CD4-positive, alpha-beta T cell treated with Interferon gamma for 1 hour (primary cell): Measurements from ENCODE around the gene NDUFAF8.
A peak's percentile ranks its signal among the peaks of the same experiment; 100 is the strongest.

ENCODE experiments used
- DNase-seq: peaks from one replicate; pipeline ENCODE4 v3.0.0-alpha.2; 2020

Gene NDUFAF8

DNA sequence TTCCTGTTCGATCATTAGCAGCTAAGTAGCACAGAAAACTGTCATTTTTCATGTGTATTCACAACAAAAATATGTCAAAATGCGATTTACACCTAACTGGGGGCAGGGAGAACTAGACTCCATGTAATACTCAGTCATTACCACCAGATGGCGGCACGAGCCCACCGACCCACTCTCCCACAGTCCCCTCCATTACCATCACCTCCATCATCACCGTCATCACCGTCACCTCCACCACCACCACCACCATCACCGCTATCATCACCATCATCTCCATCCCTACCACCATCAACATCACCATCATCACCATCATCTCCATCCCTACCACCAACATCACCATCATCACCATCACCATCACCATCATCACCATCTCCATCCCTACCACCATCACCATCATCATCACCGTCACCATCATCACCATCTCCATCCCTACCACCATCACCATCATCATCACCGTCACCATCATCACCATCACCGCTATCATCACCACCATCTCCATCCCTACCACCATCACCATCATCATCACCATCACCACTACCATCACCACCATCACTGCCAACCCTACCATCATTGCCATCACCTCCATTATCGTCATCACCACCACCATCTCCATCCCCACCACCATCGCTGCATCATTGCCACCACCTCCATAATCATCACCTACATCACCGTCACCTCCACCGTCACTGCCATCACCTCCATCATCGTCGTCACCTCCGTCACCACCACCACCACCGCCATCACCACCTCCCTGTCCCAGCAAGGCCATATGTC lies 14.4 kb downstream of the NDUFAF8 start:
- DNase-seq, result peak; percentile 61

DNA sequence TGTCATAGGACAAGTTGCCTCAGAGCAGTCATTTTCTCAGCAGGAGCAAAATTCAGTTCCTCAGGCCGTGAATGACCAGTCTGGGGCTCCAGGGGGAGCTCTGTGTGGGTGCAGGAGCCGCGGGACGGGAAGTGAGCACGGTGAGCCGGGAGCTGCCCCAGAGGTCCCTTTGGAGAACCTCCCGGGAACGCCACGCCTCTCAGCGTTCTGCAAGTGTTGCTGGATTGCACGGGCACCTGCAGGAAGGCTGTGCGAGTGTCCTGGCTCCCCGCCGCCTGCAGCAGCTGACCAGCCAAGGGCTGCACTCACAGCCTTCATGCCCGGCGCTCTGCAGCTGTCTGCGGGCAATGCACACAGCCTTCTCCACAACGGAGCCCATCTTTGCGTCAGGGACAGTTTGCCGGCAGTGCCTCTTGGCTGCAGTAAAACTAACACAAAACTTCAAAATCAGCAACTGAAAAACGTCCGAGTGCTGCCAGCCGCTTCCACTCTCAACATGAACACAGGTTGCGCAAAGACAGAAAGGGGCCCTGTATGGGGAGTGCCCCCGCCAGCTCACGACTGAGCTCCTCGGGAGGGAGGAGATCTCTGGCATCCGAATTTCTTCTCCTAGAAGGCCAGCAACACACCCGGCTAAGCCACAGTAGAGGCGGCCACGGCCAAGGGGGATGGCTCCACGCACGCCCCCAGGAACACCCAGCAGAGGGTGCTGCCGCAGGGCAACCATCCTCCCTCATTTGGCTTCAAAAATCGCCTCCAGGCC lies 16.0 kb downstream of the NDUFAF8 start:
- DNase-seq, result peak; percentile 34

DNA sequence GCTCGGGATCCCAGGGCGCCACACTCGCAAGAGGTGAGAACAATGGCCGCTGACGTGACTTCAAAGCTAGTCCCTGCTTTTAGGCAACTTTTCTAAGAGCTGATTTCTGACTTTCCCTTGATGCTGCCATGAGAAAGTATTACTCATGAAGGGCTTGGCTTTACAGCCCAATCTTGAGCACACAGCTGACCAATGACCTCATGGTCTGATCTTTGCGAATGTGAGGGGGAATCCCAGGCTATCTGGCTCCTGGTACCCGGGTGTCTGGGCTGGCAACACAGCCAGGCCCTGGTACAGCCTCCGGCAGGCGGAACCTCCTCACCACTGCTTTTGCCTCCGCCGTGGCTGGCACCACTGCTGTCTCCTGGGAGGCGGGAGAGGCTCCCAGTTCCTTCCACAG lies 17.5 kb downstream of the NDUFAF8 start:
- DNase-seq, result no peak

DNA sequence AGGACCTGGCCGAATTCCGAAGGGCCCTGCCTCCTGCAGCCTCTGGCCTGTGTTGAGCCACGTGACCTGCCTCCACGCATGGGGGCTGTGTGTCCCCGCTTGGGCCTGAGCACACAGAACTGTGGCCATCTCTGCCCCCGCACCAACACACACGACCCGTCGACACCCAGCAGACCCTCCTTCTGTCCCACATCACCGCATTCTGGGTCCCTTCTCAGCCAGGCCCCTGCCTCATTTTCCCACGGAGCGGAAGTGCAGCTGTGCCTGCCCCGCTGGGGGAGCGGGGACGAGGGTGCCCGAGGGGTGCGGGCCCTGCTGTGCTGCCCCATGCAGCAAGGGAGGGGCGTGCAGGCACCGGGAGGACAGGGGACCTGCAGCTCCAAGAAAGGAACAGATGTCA lies 18.4 kb downstream of the NDUFAF8 start:
- no peak for DNase-seq

DNA sequence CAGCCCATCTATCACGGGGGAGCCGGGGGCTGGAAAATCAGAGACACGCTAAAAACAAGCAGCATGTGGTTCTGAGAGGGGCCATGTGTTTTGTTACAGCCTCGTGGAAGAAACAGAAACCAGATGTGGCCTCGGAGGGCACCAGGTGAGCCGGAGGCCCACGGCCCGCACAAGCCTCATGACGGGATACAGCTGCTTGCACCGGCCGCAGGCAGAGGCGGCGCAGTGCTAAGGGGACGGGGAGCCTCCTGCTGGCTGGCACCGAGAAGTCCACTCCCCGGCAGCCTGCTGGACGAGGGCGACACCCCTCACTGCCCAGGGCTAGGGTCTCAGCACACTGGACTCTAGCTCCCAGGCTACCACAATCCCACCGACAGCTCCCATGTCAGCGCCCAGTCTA lies 19.2 kb downstream of the NDUFAF8 start:
- no peak for DNase-seq

DNA sequence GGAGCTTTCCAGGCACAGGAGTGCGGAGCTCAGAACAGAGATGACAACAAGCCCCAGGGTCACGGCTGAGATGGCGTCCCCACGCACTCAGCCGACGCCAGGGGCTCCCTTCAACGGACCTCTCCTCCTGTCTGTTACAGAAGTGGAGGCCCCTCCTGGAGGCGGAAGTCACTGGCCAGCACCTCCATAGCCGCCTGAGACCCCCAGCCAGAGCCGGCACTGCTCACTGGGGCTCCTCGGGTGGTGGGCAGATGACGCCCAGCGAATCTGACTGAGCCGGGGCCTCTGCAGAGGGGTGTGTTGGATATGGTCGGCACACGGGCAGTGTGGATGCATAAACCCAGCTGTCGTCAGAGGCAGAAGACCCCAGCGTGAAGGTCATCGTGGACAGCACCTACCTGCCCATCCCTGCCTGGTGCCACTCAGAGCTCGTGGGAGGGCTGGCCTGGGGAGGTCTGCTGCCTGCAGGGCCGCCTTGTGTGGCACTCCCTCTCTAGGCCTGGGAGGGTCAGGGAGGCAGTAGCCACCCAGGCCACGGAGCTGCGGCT lies 20.0 kb downstream of the NDUFAF8 start:
- no peak for DNase-seq

DNA sequence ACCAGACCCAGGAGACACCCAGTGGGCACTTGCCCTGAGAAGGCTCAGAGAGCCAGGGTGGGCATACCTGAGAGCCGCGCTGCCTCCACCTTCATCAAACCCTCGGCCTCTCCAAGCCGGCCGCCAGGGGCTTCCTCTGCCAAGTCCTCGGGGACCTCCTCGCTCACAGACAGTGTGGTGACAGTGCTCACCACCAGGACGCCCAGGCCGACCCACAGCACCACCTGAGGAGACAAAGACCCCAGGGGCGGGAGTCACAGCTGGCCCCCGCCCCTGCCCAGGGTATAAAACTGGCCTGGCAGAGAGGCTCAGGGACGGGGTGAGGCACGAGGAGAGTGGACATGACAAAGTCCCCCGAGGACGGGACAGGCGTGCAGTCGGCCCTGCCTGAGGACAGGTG lies 21.1 kb downstream of the NDUFAF8 start:
- DNase-seq, result no peak

DNA sequence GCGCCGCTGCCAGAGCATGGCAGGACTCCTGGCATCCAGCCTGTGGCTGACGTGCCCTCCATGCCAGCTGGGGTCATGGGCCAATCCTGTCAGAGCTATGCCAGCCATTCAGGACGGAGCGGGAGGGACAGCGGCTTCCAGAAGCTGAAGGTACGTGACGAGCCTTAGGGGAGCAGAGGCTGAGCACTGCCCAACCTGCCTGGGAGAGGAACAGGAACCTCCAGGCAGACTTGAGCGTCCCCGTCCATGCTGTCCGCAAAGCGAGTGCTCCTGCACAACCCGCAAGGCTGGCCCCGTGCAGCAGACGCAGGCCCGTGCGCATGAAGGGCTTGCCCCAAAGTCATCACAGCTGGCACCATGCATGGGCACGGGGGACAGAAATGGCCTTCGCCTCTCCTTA lies 21.5 kb downstream of the NDUFAF8 start:
- no peak for DNase-seq

DNA sequence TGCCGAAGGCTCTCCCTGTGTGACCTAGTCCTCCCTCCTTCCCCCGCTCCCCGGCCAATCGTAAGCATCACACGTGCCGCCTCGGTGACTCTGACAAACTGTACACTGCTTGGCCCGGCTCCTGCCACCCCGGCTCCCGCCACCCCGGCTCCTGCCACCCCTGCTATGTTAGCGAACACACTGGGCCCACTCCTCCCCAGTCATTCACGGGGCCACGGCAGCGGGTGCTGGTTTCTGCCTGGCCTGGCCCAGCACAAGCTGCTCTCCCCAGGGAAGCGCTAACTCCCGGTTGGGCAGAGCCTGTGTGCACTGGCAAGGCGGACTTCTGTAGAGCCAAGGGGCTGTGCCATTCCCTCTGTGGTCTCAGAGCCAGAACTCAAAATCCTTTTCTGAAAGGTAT lies 22.0 kb downstream of the NDUFAF8 start:
- DNase-seq, result no peak

DNA sequence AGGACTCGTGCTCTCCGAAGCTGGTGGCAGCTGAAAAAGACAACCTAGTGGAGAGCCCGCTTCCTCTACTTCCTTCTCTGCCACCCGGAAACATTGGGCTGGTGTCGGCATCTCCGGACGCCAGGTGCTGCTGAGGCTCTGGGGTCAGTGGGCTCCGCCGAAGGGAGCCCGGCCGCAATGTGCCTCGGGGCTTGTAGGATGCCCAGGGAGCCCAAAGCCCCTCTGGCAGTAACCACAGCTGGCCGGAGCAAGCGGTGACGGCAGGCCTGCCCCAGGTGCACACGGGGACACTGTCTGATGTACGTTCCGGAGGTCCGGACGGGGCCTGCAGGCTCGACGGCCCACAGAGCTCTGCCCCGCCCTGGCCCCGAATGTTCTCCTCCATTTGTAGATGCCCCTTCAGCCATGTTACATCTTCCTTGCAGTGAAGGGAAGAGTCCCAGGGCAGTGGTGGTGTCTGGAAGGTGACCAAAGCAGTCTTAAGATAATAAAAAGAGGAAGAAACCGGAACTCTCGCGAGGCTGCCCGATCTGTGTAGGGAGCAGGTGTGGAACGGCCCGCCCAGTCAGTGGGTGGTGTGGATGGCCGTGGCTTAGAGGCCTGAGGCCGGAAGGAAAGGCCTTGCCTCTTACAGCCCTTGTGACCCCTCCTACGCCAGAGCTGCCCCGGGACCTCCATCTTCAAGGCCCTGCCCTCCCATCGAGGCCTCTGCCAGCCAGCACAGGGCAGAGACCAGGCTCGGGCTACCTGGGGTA lies 22.6 kb downstream of the NDUFAF8 start:
- no peak for DNase-seq

DNA sequence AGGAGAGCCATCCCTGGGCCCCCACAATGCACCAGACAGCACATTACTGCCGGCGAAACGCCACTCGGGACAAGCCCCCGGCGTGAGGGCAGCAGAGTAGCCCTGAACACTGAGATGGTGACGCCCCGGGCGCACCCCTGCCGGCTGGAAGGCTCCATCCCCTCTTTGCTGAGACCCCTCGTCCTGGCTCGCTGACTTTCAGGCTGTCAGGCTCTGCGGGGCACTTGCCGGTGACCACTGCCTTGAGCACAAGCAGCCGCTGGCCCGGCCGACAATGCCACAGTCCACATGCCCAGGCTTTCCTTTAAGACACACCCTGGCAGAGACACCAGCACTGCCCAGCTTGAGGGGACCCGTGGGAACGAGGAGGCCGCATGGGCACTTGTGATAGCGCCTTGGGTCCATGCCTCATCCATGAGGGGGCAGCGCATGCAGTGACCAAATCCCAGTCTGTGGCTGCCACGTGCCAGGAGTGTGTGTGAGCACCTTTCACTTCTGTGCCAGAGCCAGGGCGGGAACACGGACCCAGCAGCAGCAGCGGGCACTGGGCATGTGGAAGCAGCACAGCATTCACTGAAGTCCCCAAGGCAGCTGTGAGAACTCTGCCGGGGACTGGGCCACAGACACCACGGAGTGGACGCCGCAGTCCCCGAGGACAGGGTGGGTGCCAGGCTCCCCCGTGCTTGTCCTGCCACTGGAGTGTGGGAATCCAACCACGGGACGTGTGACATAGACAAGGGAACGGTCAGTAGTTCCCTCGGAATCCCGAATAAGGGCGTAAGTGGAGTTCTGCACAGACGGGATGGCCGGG lies 24.5 kb downstream of the NDUFAF8 start:
- no peak for DNase-seq

DNA sequence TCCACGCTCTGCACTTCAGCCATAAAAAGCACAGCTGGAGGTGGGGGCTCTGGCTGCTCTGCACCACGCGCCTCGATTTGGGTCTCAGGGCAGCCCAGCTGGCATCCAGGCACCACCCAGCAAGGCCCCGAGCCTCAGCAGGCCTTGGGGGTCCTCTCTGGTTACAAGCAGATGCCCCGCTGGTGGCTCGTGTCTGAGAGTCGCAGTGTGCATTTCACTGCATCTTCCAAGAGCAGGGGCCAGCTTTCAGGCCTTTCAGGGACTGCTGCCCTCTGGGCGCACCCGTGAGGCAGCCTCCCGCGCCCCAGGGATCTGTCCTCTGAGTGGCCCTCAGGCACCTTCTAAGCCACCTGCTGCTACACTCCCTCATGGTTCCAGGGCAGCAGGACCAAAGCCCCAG lies 25.5 kb downstream of the NDUFAF8 start:
- no peak for DNase-seq

DNA sequence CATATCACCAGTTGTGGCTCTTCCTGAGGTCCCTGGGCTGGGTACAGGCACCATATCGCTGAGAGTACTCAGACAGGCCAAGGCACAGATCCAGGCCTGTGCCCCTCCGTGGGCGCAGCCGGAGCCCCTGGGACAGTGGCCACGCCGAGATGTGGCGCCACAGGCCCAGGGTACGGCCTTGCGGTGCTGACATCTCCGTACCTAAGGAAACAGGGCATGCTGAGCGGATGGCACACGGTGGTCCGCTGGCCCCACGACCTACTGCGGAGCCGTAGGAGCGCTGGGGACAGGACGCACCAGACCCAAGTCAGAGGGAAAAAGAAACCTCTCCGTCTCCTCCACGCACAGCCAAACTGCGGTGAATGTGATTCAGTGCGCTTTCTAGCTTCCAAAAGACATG lies 26.5 kb downstream of the NDUFAF8 start:
- no peak for DNase-seq

DNA sequence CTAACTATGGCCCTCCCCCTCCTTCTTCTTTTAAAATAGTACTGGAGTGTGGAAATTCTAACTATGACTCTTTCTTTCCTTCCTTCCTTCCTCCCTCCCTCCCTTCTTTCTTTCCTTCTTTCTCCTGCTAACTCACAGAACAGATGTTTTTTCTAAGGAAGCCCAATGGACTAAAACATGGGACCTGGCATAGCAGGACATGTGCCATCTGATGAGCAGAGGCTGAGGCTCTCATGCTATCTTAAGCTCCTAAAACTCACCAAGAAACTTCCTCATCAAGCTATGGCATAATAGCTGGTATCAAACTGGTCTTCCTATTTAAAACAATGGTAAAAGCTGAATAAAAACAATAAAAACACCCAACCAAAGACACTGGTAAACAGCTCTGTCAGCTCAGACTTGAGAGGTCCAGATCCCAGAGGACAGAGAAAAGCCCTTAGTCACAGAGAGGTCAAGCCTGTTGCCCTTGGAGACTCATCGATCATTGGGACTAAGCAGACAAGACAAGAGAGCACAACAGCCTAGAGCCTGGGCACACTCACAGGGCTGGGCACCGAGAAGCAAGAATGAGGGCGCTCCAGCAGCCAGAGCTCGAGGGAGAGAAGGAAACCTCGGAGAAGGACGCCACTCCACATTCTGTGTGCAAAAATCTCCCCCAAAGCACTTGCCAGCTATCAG lies 28.4 kb downstream of the NDUFAF8 start:
- DNase-seq, result no peak

DNA sequence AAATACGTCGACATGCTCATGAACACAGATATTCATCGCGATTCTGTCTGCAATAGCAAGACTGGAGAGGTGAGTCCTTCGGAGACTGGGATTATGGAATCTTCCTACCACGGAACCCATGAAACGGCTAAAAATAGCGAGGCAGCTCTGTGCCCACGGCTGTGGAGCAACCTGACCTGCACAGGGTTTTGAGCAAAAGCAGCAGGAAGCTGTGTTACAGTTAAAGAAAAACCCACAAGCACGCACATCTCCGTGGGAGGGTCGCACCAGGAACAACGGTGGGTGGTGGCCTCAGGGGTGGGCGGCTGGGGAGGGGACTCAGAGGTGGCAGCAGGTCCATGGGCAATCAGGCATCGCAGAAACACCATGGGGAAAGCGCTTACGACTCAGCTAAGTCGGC lies 31.2 kb downstream of the NDUFAF8 start:
- DNase-seq, result no peak

DNA sequence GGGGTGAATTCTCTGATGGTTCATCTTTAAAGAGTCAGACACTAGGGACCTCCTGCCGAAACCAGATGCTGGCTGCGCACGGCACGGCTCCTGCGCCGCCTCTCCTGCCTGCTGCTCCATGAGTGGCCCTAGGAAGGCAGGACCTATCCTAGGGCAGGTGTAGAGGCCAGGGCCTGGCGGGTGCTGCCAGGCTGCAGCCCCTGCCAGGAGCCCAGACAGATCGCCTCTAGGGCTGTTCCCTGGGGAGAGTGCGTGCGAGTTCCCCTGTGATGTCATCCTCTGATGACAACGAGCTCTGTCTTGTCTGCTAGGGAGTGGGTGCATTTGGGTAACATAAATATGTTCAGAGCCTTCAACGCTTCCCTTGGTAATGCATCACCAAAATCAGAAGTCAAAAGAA lies 32.1 kb downstream of the NDUFAF8 start:
- no peak for DNase-seq

DNA sequence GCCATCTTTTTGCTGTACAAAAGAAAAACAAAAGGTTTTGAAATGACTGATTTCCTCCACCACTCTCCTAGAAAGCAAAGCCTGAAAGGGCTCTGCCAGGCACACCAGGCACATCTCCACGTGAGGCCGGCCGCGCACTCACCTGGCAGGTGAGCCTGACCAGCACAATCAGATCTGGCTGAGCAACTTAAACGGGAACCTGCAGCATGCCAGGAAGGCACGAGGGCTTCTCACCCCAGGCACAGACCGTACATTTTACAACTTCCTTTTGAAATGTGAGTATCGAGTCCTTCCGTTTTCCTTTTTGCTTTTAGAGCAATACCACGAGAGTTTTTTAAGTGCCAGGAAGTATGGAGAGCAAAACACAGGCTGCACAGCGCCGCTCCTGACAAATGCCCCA lies 33.5 kb downstream of the NDUFAF8 start:
- DNase-seq, result no peak

DNA sequence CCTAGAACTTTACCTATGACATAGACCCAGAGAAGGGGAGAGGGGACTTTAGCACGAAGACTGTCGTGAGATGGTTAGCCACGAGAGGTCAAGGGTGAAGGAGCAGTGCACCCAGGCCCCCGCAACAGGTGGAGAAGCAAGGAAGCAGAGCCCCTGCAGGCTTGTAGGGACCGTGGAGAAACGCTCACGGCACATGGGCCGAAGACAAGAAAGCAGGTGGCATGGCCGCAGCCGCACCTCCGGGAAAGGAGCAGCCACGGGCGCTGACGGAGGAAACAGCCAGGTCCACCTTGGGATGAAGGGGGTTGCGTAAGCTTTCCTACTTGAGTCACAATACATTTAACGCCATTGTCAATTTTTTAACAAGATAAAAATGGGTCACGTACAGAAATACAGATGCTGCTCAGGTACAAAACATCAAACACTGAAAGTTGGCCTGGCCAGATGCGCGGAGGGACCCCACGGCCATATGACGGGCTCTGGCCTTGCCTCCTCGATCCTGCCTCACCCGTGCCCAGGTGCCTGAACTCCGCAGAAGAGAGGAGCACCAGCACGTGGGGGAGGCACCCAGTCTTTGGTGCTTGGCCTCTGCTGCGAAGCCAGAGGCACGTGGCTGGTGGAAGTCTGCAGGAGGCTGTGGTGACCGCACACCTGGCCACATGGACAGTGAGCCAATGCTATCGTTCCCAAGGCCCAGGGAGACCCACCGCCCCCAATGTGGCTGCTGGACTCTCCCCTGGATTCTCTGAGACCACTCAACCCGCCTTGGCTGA lies 34.8 kb downstream of the NDUFAF8 start:
- DNase-seq, result no peak

DNA sequence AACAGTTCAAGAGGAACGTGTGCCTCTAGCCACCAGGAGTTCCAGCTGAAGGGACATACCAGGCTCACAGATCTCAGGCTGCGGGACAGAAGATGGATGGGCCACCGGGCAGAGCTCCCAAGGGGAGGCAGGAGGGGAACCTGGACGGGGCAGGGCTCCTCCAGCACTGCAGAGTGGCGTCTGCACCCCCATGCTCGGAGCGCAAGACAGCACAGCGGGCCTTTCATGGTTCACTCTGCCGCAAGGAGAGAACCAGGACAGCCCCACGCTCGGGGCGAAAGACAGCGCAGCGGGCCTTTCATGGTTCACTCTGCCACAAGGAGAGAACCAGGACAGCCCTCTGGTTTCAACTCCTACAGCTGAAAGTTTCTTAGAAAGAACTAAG lies 35.3 kb downstream of the NDUFAF8 start:
- no peak for DNase-seq

DNA sequence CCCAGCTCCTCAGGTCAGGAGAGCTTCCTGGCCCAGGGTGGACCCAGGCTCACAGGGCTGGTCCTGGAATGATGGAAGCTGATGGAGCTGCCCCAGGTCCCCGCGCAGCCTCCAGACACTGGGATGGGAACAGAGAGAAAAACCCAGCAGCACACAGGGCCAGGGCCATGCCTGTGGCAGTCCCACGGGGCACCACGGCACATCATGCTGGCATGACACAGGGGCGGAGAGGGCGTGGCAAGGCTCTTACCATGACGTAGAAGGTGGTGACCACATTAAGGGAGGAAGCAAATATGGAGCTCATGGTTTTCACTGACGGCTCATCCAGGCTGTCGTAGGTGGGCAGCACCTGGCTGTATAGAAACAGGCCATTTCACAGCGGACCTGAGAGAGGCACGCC lies 37.7 kb downstream of the NDUFAF8 start:
- DNase-seq, result no peak

DNA sequence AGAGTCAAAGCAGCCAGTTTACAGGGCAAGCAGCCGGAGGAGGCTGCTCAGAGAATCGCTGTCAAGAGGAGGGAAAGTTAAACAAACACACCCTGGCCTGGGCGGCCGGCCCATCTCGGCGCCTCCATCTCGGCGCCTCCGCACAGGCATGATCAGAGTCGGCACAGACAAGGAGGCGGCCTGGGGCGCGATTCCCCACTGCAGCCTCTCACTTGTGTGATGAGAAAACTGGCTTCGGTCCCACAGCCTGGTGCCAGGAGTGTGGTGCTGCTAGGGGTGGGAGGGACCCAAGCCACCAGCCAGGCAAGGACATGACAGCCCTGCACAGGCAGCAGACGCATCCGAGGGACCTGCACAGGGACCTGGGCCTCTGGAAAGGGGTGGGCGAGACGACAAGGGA lies 38.3 kb downstream of the NDUFAF8 start:
- no peak for DNase-seq
